HG03558 (cell line): Measurements from ENCODE around the gene MB21D2.

Experiments used
- ATAC-seq: cut with Tn5 transposase; IDR thresholded peaks from one replicate; pipeline ENCODE4 v1.9.1; 2021; ENCODE audit warnings: moderate number of reproducible peaks; ENCODE audit not compliant: unreplicated experiment; ENCODE audit errors: extremely low read depth

Gene MB21D2

GRCh38 chr3:192894676-192895075 is 23.0 kb downstream of the MB21D2 start:
- ATAC-seq: no peak

DNA sequence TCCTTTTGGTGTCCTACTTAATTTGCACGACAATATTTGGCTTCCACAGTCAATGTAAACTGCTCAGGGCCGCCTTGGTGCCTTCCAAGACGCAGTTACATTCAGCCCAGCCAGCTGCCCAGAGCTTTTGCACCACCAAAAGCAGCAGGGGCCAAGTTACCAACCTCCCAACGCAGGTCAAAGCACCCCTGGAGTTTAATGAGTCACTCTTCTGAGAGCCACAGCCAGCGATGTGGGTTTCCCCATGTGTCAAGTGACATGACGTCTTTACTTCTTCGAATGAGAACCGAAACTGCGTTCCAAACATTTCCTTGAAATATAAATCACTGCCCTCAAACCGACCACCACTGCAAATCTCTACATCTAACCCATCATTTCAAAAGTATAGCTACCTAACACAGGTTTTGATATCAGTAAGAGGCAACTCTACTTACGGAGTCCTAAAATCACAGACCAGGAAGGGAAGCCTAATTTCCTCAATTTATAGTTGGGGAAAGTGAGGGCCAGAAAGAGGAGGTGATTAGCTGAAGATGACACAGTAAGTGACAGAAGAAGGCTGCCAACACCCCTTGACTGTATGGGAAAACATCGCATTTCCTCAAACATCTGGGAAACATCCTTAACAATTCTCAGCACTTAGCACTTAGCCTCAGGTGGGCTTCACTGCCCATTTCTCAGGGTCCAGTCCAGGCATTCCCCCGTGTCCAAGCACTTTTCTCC is 24.5 kb downstream of the MB21D2 start:
- peak; percentile 94 for ATAC-seq

GRCh38 chr3:192890347-192891335 is 27.0 kb downstream of the MB21D2 start:
- ATAC-seq: no peak

GRCh38 chr3:192889679-192890078 is 28.0 kb downstream of the MB21D2 start:
- ATAC-seq: no peak

GRCh38 chr3:192888190-192888589 is 29.5 kb downstream of the MB21D2 start:
- no peak for ATAC-seq

- no peak for ATAC-seq
Observed at GRCh38 chr3:192887701-192888100, 30.0 kb downstream of the MB21D2 start.

GRCh38 chr3:192887047-192887446 is 30.6 kb downstream of the MB21D2 start:
- ATAC-seq: no peak

DNA sequence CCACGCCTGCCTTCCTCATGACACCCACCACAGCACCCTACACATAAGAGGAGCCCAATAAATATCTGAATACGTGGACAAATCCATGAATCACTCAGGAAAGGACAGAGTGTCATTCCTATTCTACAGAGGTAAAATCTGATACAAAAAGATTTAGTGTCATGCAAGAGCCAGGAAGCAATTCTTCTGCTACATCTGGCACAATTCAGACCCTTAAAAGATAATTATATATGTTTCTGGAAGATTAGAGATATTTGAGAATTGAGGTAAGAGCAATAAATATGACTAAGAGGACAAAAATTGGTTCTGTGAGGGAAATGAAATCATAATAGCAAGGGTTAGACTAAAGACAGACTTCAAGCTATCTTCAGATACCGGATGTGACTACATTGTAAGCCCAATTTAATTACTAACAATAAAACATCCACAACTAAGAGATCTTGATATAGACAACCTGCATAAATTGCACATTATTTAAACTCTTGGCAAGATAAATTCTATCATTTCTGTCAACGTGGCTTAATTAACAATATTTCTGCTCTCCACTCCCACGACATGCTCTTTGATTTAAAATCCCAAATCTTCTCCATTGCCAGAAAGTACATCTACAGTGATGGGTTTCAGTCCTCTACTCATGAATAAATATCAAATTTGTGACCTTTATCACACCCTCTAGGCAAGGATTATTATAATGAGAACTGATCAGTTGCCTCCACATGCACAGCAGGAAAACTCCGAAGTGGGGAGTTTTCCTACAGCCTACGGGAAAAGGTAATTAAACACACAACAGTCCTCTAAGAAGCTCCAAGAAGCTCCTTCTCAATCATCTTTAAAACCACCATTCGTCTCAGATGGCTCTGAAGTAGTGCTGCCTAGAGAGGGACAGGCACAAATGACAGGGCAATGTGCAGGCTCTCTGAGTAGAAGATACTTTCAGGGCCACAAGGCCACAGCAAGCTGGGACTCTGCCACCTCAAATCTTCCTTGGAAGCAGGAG is 32.6 kb downstream of the MB21D2 start:
- ATAC-seq: no peak

DNA sequence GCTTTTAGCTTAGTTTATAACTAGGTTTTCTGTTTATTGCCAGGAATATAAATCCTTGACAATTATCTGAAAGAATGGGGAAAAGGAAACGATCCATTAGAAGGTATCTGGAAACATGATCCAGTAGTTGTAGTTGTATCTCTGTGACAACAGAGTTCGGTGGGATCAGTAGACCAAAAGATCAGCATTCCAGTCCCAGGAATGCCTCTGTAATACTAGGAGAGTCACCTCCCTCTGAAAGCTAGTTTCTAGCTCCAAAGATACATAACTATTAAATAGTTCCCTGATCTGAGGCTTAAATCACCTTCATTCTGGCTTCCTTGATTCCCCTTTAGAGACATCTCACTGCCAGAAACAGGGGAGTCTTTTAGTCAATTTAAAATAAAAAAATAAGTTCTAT is 34.1 kb downstream of the MB21D2 start:
- ATAC-seq: no peak

- no peak for ATAC-seq
Observed at GRCh38 chr3:192881159-192881786, 36.4 kb downstream of the MB21D2 start.

DNA sequence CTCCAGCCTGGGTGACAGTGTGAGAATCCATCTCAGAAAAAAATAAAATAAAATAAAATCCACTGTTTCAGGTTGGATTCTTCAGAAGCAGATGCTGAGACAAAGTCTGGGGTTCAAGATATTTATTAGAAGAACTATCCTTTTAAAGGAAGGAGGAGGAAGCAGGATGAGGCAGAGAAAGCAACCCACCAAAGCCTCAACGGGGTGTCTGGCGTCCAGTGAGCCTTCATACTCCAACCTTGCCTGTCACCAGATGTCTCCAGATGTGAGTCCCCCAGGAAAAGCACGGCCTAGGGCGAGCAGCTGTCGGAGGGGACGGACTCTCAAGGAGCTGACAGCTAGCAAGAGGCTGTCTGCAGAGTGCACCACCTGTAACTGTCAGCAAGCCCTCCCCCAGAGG is 37.3 kb downstream of the MB21D2 start:
- no peak for ATAC-seq

- no peak for ATAC-seq
Observed at GRCh38 chr3:192879346-192880031, 38.2 kb downstream of the MB21D2 start.

DNA sequence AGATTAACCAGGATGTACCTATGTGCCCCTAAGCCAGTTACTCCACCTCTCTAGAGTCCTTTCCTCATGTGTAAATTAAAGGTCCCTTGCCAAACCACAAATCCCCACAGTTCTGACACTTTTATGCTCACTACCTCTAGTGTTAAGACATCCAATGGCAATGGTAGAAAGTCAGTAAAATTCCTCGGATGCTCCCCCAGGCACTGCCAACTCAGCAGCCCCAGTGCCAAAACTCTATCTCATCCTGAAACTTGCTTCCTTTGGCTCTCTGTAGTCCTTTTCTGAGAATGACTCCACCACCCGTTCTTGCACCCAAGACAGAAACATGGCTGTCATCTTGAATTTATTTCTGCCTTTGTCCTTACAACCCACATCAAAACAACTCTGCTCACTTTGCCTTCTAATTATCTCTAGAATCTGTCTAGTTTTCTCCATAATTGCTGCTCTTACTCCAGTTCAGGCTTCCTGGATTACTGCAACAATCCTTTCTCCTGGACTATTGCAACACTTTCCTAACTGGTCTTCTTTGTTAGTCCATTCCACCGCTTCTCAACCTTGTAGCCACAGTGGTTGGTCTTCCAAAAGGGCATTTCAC is 41.6 kb downstream of the MB21D2 start:
- ATAC-seq: no peak

- ATAC-seq: no peak
Observed at GRCh38 chr3:192870822-192871221, 46.8 kb downstream of the MB21D2 start.

GRCh38 chr3:192869131-192870031 is 48.3 kb downstream of the MB21D2 start:
- ATAC-seq: no peak

GRCh38 chr3:192867645-192868044 is 50.0 kb downstream of the MB21D2 start:
- ATAC-seq: no peak

GRCh38 chr3:192866804-192867203 is 50.9 kb downstream of the MB21D2 start:
- no peak for ATAC-seq

DNA sequence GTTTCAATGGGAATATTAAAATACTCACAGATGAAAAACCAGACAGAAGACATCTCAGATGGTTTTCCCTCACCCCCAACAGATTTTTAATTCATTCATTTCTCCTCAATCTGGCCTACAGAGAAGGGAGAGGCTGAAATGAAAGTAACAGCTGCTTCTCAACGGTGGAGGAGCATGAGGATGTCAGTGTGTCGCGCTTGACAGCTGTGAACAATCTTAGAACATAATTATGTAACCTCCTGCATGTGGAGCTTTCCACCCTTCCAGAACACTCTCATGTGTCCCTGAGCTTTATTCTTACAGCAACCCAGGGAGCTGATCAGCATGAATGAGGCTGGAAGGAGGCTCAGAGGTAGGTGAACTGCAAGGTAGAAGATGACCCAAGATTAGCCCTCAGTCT is 52.7 kb downstream of the MB21D2 start:
- ATAC-seq: peak; percentile 63
